H9 (cell line): ENCODE results near the gene CIT. TPM values are rescaled to one million over a fixed set of nuclear protein-coding genes. Genes with fewer than 3 reads are reported as not detected.

ENCODE experiments used
- DNase-seq: peaks from one replicate; pipeline ENCODE4 v3.0.0-alpha.2; 2017
- H2AFZ ChIP-seq: one replicate; pipeline ENCODE4 v1.6.1; 2013; ENCODE audit warnings: mild to moderate bottlenecking, low read length, control low read depth, moderate library complexity
- H2AK5ac ChIP-seq: 2 replicates; pipeline ENCODE4 v1.6.1; 2013; ENCODE audit warnings: low read length, control low read depth, mixed read lengths; ENCODE audit not compliant: insufficient read length
- H2BK120ac ChIP-seq: one replicate; pipeline ENCODE4 v1.6.1; 2013; ENCODE audit warnings: low read depth, mild to moderate bottlenecking, low read length, control low read depth, inconsistent platforms; ENCODE audit not compliant: poor library complexity, severe bottlenecking
- H2BK12ac ChIP-seq: 2 replicates; pipeline ENCODE4 v1.6.1; 2013; ENCODE audit warnings: low read length, control low read depth, mixed read lengths, low read depth; ENCODE audit not compliant: insufficient read length
- H2BK15ac ChIP-seq: 2 replicates; pipeline ENCODE4 v1.6.1; 2013; ENCODE audit warnings: low read depth, low read length, control low read depth
- H2BK20ac ChIP-seq: one replicate; pipeline ENCODE4 v1.6.1; 2013; ENCODE audit warnings: low read depth, mild to moderate bottlenecking, low read length, control low read depth, inconsistent platforms; ENCODE audit not compliant: poor library complexity, severe bottlenecking
- H2BK5ac ChIP-seq: 2 replicates; pipeline ENCODE4 v1.6.1; 2013; ENCODE audit warnings: low read length, control low read depth, mixed read lengths; ENCODE audit not compliant: insufficient read length
- H3K14ac ChIP-seq: 2 replicates; pipeline ENCODE4 v1.6.1; 2013; ENCODE audit warnings: low read length, control low read depth; ENCODE audit not compliant: insufficient read depth
- H3K18ac ChIP-seq: 2 replicates; pipeline ENCODE4 v1.6.1; 2013; ENCODE audit warnings: low read depth, mild to moderate bottlenecking, mixed read lengths, low read length, control low read depth; ENCODE audit not compliant: insufficient read length
- H3K23ac ChIP-seq: 2 replicates; pipeline ENCODE4 v1.6.1; 2013; ENCODE audit warnings: low read length, control low read depth, mixed read lengths, low read depth; ENCODE audit not compliant: insufficient read length
- H3K23me2 ChIP-seq: 2 replicates; pipeline ENCODE4 v1.6.1; 2013; ENCODE audit warnings: low read depth, mild to moderate bottlenecking, mixed read lengths, low read length, control low read depth; ENCODE audit not compliant: insufficient read length, poor library complexity, severe bottlenecking
- H3K27ac ChIP-seq: 2 replicates; pipeline ENCODE4 v1.5.1; 2013; ENCODE audit warnings: low read length, control low read depth, mixed read lengths, low read depth; ENCODE audit not compliant: insufficient read length
- H3K27me3 ChIP-seq: 2 replicates; pipeline ENCODE4 v1.6.1; 2013; ENCODE audit warnings: low read length, control low read depth, inconsistent platforms; ENCODE audit not compliant: insufficient read depth
- H3K4ac ChIP-seq: 2 replicates; pipeline ENCODE4 v1.6.1; 2013; ENCODE audit warnings: low read depth, mild to moderate bottlenecking, control low read depth, inconsistent platforms, low read length, moderate library complexity
- H3K4me1 ChIP-seq: 2 replicates; pipeline ENCODE4 v1.6.1; 2013; ENCODE audit warnings: low read length, control low read depth, inconsistent platforms; ENCODE audit not compliant: insufficient read depth
- H3K4me2 ChIP-seq: 2 replicates; pipeline ENCODE4 v1.6.1; 2013; ENCODE audit warnings: low read length, control low read depth, mixed read lengths; ENCODE audit not compliant: insufficient read length, insufficient read depth
- H3K56ac ChIP-seq: 2 replicates; pipeline ENCODE4 v1.6.1; 2013; ENCODE audit warnings: low read depth, mild to moderate bottlenecking, mixed read lengths, low read length, control low read depth; ENCODE audit not compliant: insufficient read length
- H3K79me1 ChIP-seq: 2 replicates; pipeline ENCODE4 v1.6.1; 2013; ENCODE audit warnings: low read depth, mild to moderate bottlenecking, moderate library complexity, low read length, control low read depth, inconsistent platforms; ENCODE audit not compliant: insufficient read depth, poor library complexity, severe bottlenecking
- H3K79me2 ChIP-seq: 2 replicates; pipeline ENCODE4 v1.6.1; 2013; ENCODE audit warnings: low read length, control low read depth, inconsistent platforms; ENCODE audit not compliant: insufficient read depth
- H3K9ac ChIP-seq: 2 replicates; pipeline ENCODE4 v1.6.1; 2013; ENCODE audit warnings: low read length, control low read depth, mixed read lengths; ENCODE audit not compliant: insufficient read length; ENCODE audit errors: extremely low read depth
- H3K9me3 ChIP-seq: one replicate; pipeline ENCODE4 v1.6.1; 2013; ENCODE audit warnings: low read depth, low read length, inconsistent platforms; ENCODE audit not compliant: control insufficient read depth
- H3T11ph ChIP-seq: one replicate; pipeline ENCODE4 v1.6.1; 2013; ENCODE audit warnings: mild to moderate bottlenecking, low read length, control low read depth, inconsistent platforms
- H4K20me1 ChIP-seq: one replicate; pipeline ENCODE4 v1.6.1; 2013; ENCODE audit not compliant: control insufficient read depth, insufficient read length, insufficient read depth
- H4K5ac ChIP-seq: 2 replicates; pipeline ENCODE4 v1.6.1; 2013; ENCODE audit warnings: low read depth, mild to moderate bottlenecking, mixed read lengths, low read length, control low read depth; ENCODE audit not compliant: insufficient read length
- H4K8ac ChIP-seq: replicated peaks from 2 replicates; pipeline ENCODE4 v1.6.1; 2013; ENCODE audit warnings: low read length, control low read depth, mixed read lengths, low read depth; ENCODE audit not compliant: insufficient read length
- H4K91ac ChIP-seq: 2 replicates; pipeline ENCODE4 v1.6.1; 2013; ENCODE audit warnings: low read depth, mild to moderate bottlenecking, moderate library complexity, mixed read lengths, low read length, control low read depth; ENCODE audit not compliant: insufficient read length
- H3K27ac Mint-ChIP-seq, 3 experiments: 2 replicates in 2 of 3; 3 replicates in 1 of 3; pipeline ENCODE4 v1.8.0; 2020 to 2021; ENCODE audit warnings: mixed read lengths in 3 of 3, mild to moderate bottlenecking in 1 of 3, moderate library complexity in 1 of 3
- H3K27me3 Mint-ChIP-seq: 2 replicates; pipeline ENCODE4 v1.8.0; 2021; ENCODE audit warnings: low read depth, mild to moderate bottlenecking, moderate library complexity, mixed read lengths
- H3K36me3 Mint-ChIP-seq, 3 experiments: 2 replicates in 2 of 3; 3 replicates in 1 of 3; pipeline ENCODE4 v1.8.0; 2020 to 2021; ENCODE audit warnings: low read depth in 3 of 3, mixed read lengths in 3 of 3; ENCODE audit not compliant: insufficient read depth in 1 of 3
- H3K4me1 Mint-ChIP-seq, 2 experiments: 2 replicates each; pipeline ENCODE4 v1.8.0; 2020; ENCODE audit warnings: mixed read lengths in 2 of 2
- H3K4me3 Mint-ChIP-seq, 2 experiments: 2 replicates in 1 of 2; 3 replicates in 1 of 2; pipeline ENCODE4 v1.8.0; 2020 to 2021; ENCODE audit warnings: mild to moderate bottlenecking in 2 of 2, mixed read lengths in 2 of 2, moderate library complexity in 1 of 2
- H3K9me3 Mint-ChIP-seq, 2 experiments: 2 replicates in 1 of 2; 3 replicates in 1 of 2; pipeline ENCODE4 v1.8.0; 2020; ENCODE audit warnings: mild to moderate bottlenecking in 2 of 2, mixed read lengths in 2 of 2, moderate library complexity in 1 of 2
- CTCF ChIP-seq: fragments of 200-600 bp; sonication (generic); conservative IDR thresholded peaks from 3 replicates; pipeline ENCODE4 v1.8.0; 2021; ENCODE audit warnings: antibody characterized with exemption, mild to moderate bottlenecking
- WGBS: extraction: QIAGEN DNeasy Blood & Tissue Kit; methylation state at CpG from one replicate; pipeline ENCODE4 v1.1.7; 2013; ENCODE audit warnings: missing lambda C conversion rate, low lambda C conversion rate, mixed read lengths; ENCODE audit not compliant: insufficient read length; ENCODE audit errors: extremely low coverage; 5-methylcytosine and 5-hydroxymethylcytosine counted together
- total RNA-seq: library from RNA; stranded (reverse); gene quantifications from 2 replicates; pipeline ENCODE4 v1.2.1, GENCODE V29; 2021

The CIT gene
- total RNA-seq, 1 experiment from 2014 or later = 55.3 TPM

DNA sequence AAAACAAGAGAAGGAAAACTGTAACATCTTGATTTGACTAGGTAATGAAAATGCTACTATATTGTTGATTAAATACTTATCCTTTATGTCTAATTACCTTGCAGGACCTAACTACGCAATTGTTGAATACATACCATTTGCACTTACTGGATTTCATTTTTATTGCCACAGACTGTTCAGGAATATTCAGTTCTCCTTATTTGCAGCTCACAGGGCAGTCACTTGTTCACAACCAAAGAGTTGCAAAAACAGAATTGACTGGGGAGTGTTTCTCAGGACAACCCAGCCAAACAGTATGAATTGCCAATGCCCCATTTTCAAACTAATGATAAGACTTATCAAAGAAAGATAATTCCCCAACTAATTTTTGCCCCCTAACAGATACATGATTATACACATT, 49.4 kb downstream of the CIT start:
- no peaks in the 10 kb centered on the region for H3K79me1 ChIP-seq
- H3K23ac ChIP-seq = no peak overlapping the region
- H3K4ac ChIP-seq = no peak overlapping the region
- H2BK120ac ChIP-seq = no peak overlapping the region
- no peak overlapping the region for H3K9ac ChIP-seq
- no CpG with 5 or more reads among the region's 1 CpG for WGBS
- Mint-ChIP-seq H3K9me3 (no peaks in the 10 kb centered on the region), H3K27me3 (no peaks in the 10 kb centered on the region), H3K4me1 (no peaks in the 10 kb centered on the region), H3K36me3 (peaks cover 20 to 69% (median 55%) of the 10 kb centered on the region in 3 experiments; a peak in 5 of 7 replicates), H3K4me3 (no peak overlapping the region), H3K27ac (no peak overlapping the region)
- no peak overlapping the region for H4K91ac ChIP-seq
- no peaks in the 10 kb centered on the region for H3K23me2 ChIP-seq
- no peak for DNase-seq
- no peak overlapping the region for H3K14ac ChIP-seq
- no peaks in the 10 kb centered on the region for H4K20me1 ChIP-seq
- no peak overlapping the region for H2AK5ac ChIP-seq
- H3K4me1 ChIP-seq = no peaks in the 10 kb centered on the region
- TF ChIP-seq CTCF = no peak
- no peaks in the 10 kb centered on the region for H3K27me3 ChIP-seq
- no peak overlapping the region for H2AFZ ChIP-seq
- H4K5ac ChIP-seq = no peak overlapping the region
- H3K79me2 ChIP-seq = no peaks in the 10 kb centered on the region
- H3K9me3 ChIP-seq = no peaks in the 10 kb centered on the region
- H3T11ph ChIP-seq = no peak overlapping the region
- H2BK12ac ChIP-seq = no peak overlapping the region
- H3K56ac ChIP-seq = no peak overlapping the region
- no peak overlapping the region for H3K4me2 ChIP-seq
- no peak overlapping the region for H2BK5ac ChIP-seq
- no peak overlapping the region for H3K18ac ChIP-seq
- H2BK20ac ChIP-seq = no peak overlapping the region
- no peak overlapping the region for H3K27ac ChIP-seq
- no peak overlapping the region for H2BK15ac ChIP-seq
- H4K8ac ChIP-seq = no peak overlapping the region
